Stromal cell of bone marrow (primary cell): ENCODE data around the gene SNX1.

Source experiments
- DNase-seq: peaks from one replicate; pipeline ENCODE4 v3.0.0-alpha.2; 2012; ENCODE audit warnings: low read depth

SNX1 gene

DNA sequence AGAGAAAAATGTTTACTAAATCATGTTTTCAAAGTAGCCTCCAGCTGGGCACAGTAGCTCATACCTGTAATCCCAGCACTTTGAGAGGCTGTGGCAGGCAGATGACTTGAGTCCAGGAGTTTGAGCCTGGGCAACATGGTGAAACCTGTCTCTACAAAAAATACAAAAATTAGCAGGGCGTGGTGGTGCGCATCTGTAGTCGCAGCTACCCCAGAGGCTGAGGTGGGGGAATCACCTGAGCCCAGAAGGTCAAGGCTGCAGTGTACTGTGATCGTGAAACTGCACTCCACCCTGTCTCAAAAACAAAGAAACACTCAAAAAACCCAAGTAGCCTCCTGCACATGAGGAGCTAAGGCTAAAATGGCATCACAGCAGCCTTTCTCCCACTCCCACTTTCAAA, 68.7 kb downstream of the SNX1 start:
- DNase-seq = no peak

DNA sequence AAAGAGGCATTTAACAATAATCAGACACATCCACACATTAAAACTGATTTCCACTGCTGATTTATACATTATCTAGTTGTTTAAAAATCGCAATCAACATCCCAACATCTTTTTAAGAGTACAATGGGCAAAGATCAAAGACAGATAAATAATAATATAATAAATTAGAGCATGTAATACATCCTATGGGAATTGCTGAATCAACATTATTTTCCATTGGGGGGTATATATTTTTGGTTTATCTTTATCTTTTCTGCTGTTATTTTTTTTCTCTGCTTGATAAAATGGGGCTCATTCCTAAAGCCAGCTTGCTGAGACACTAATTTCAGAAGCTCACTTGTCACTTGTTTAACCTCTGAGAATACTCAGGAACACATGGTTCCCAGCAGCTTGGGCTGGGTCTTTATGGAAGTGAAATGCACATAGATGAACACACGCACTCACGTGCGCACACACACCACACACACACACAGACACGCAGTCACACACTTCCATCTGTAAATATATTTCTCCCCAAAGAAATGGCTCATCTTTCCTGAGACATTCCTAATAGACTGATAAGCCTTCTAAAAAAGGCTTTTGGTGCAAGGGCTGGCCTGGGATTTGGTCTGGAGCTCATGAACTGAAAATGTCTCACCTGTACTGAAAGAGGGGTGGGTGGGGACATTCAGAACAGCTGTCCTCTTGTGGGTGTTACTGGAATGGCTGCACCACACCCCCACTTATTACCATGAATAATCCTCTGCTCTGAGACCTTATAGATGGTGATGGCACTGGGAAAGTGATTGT, 70.5 kb downstream of the SNX1 start:
- no peak for DNase-seq

DNA sequence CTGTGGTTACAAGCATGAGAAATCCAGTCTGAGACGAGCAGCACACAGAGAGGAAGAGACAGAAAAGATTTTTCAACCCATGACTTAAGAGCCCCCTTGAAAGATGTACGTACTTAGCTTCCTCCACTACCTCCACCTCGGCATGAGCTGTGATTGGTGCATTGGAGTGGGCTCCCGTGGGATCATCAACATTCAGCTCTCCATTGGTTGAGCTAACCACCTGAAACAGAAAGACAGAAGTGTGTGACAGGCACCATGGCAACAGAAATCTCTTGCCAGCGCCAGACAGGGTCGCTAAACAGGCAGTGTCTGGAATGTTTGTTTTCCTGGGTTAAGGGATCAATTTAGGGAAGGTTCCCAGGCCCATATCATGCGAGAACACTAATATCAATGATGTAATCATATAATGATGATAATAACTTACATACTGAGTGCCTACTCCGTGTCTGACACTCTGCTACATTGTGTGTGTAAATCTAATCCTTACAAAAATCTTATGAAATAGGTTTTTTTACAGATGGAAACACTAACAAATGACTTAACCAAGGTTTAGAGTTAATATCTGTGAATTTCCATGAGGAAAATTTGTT, 84.5 kb downstream of the SNX1 start:
- no peak for DNase-seq

DNA sequence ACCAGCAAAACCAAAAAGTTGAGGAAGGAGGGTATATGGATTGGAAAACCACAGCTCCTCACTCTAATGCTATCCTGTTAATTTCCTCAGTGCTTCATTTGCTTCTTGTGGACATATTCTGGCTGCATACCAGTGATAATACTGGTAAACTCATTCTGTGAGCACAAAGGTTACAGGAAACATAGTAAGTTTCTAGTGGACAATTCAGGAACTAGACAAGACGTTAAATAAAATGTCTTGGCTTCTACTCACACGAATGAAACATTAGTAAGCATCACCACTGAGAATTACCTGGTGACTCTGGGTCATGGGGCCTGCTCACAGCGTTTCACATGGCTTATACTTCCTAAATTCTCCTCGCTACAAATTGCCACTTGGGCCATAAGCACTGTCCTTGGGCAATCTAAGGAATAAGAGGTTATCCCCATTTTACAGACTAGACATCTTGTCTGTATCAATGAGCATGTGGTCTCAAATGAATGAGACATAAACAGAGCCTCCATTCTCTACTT, 87.1 kb downstream of the SNX1 start:
- no peak for DNase-seq

DNA sequence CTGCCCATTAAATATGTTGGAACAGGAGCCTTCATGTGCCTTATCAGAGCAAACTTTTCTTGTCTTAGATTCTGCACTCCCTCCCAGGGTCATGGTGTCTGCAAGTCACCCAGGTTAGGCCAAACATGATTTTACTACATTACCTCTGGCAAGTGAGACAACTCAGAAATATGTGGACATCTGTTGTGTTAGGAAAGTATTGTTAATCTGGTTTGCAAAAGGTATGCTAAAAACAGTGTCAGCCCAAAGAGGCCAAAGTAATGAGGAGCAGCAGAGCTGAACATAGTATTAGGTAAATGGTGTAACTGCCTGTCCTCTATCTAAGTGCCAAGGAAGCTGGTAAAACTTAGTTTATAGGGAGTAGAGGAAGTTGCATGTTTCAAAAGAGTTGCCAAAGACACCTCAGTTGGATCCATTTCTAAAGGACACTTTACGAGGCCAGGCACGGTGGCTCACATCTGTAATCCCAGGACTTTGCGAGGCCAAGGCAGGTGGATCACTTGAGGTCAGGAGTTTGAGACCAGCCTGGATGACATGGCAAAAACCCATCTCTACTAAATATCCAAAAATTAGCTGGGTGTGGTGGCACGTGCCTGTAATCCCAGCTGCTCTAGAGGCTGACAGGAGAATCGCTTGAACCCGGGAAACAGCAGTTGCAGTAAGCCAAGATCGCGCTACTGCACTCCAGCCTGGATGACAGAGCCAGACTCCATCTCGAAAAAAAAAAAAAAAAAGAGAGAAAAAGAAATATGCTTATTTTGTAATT, 89.5 kb downstream of the SNX1 start:
- DNase-seq = no peak

DNA sequence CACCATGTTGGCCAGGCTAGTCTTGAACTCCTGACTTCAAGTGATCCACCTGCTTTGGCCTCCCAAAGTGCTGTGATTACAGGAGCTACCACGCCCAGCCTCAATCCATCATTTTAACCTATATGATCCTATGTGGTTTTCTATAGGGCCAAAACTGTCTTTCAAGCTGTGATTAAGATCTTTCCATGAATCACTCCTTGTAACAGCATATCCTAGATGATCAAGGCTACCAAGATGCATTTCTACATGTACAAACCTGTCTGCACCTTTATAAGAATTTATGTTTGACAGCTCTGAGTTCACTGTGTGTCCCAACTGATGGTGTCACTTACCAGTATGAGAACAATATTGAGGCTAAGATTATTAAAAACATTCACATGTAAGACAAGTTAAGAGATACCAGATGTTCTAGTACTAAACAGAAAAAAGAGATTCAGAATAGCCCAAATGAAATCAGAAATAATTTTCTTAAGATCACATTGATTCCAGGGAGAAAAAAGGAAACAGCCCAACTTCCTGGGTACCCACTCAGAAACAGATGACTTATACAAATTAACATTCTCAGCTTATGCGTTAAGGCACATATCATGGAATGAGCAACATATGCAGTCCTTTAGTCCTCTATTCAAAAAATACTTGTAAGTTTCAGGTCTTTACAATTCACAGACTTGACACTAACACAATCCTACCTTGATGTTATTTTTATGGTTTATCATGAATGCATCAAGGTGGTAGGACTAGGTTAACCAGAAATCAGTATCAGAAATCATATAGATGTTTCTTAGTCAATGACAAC, 91.8 kb downstream of the SNX1 start:
- DNase-seq = no peak
